H9 (cell line): ENCODE measurements around the gene THAP4. TPM values are rescaled to one million over a fixed set of nuclear protein-coding genes. Genes with fewer than 3 reads are reported as not detected.

Source experiments
- DNase-seq: peaks from one replicate; pipeline ENCODE4 v3.0.0-alpha.2; 2017
- H2AFZ ChIP-seq: one replicate; pipeline ENCODE4 v1.6.1; 2013; ENCODE audit warnings: mild to moderate bottlenecking, low read length, control low read depth, moderate library complexity
- H2AK5ac ChIP-seq: 2 replicates; pipeline ENCODE4 v1.6.1; 2013; ENCODE audit warnings: low read length, control low read depth, mixed read lengths; ENCODE audit not compliant: insufficient read length
- H2BK120ac ChIP-seq: one replicate; pipeline ENCODE4 v1.6.1; 2013; ENCODE audit warnings: low read depth, mild to moderate bottlenecking, low read length, control low read depth, inconsistent platforms; ENCODE audit not compliant: poor library complexity, severe bottlenecking
- H2BK12ac ChIP-seq: 2 replicates; pipeline ENCODE4 v1.6.1; 2013; ENCODE audit warnings: low read length, control low read depth, mixed read lengths, low read depth; ENCODE audit not compliant: insufficient read length
- H2BK15ac ChIP-seq: 2 replicates; pipeline ENCODE4 v1.6.1; 2013; ENCODE audit warnings: low read depth, low read length, control low read depth
- H2BK20ac ChIP-seq: one replicate; pipeline ENCODE4 v1.6.1; 2013; ENCODE audit warnings: low read depth, mild to moderate bottlenecking, low read length, control low read depth, inconsistent platforms; ENCODE audit not compliant: poor library complexity, severe bottlenecking
- H2BK5ac ChIP-seq: 2 replicates; pipeline ENCODE4 v1.6.1; 2013; ENCODE audit warnings: low read length, control low read depth, mixed read lengths; ENCODE audit not compliant: insufficient read length
- H3K14ac ChIP-seq: 2 replicates; pipeline ENCODE4 v1.6.1; 2013; ENCODE audit warnings: low read length, control low read depth; ENCODE audit not compliant: insufficient read depth
- H3K18ac ChIP-seq: 2 replicates; pipeline ENCODE4 v1.6.1; 2013; ENCODE audit warnings: low read depth, mild to moderate bottlenecking, mixed read lengths, low read length, control low read depth; ENCODE audit not compliant: insufficient read length
- H3K23ac ChIP-seq: 2 replicates; pipeline ENCODE4 v1.6.1; 2013; ENCODE audit warnings: low read length, control low read depth, mixed read lengths, low read depth; ENCODE audit not compliant: insufficient read length
- H3K23me2 ChIP-seq: 2 replicates; pipeline ENCODE4 v1.6.1; 2013; ENCODE audit warnings: low read depth, mild to moderate bottlenecking, mixed read lengths, low read length, control low read depth; ENCODE audit not compliant: insufficient read length, poor library complexity, severe bottlenecking
- H3K27ac ChIP-seq: 2 replicates; pipeline ENCODE4 v1.5.1; 2013; ENCODE audit warnings: low read length, control low read depth, mixed read lengths, low read depth; ENCODE audit not compliant: insufficient read length
- H3K27me3 ChIP-seq: 2 replicates; pipeline ENCODE4 v1.6.1; 2013; ENCODE audit warnings: low read length, control low read depth, inconsistent platforms; ENCODE audit not compliant: insufficient read depth
- H3K4ac ChIP-seq: 2 replicates; pipeline ENCODE4 v1.6.1; 2013; ENCODE audit warnings: low read depth, mild to moderate bottlenecking, control low read depth, inconsistent platforms, low read length, moderate library complexity
- H3K4me1 ChIP-seq: 2 replicates; pipeline ENCODE4 v1.6.1; 2013; ENCODE audit warnings: low read length, control low read depth, inconsistent platforms; ENCODE audit not compliant: insufficient read depth
- H3K4me2 ChIP-seq: 2 replicates; pipeline ENCODE4 v1.6.1; 2013; ENCODE audit warnings: low read length, control low read depth, mixed read lengths; ENCODE audit not compliant: insufficient read length, insufficient read depth
- H3K56ac ChIP-seq: 2 replicates; pipeline ENCODE4 v1.6.1; 2013; ENCODE audit warnings: low read depth, mild to moderate bottlenecking, mixed read lengths, low read length, control low read depth; ENCODE audit not compliant: insufficient read length
- H3K79me1 ChIP-seq: 2 replicates; pipeline ENCODE4 v1.6.1; 2013; ENCODE audit warnings: low read depth, mild to moderate bottlenecking, moderate library complexity, low read length, control low read depth, inconsistent platforms; ENCODE audit not compliant: insufficient read depth, poor library complexity, severe bottlenecking
- H3K79me2 ChIP-seq: 2 replicates; pipeline ENCODE4 v1.6.1; 2013; ENCODE audit warnings: low read length, control low read depth, inconsistent platforms; ENCODE audit not compliant: insufficient read depth
- H3K9ac ChIP-seq: 2 replicates; pipeline ENCODE4 v1.6.1; 2013; ENCODE audit warnings: low read length, control low read depth, mixed read lengths; ENCODE audit not compliant: insufficient read length; ENCODE audit errors: extremely low read depth
- H3K9me3 ChIP-seq: one replicate; pipeline ENCODE4 v1.6.1; 2013; ENCODE audit warnings: low read depth, low read length, inconsistent platforms; ENCODE audit not compliant: control insufficient read depth
- H3T11ph ChIP-seq: one replicate; pipeline ENCODE4 v1.6.1; 2013; ENCODE audit warnings: mild to moderate bottlenecking, low read length, control low read depth, inconsistent platforms
- H4K20me1 ChIP-seq: one replicate; pipeline ENCODE4 v1.6.1; 2013; ENCODE audit not compliant: control insufficient read depth, insufficient read length, insufficient read depth
- H4K5ac ChIP-seq: 2 replicates; pipeline ENCODE4 v1.6.1; 2013; ENCODE audit warnings: low read depth, mild to moderate bottlenecking, mixed read lengths, low read length, control low read depth; ENCODE audit not compliant: insufficient read length
- H4K8ac ChIP-seq: replicated peaks from 2 replicates; pipeline ENCODE4 v1.6.1; 2013; ENCODE audit warnings: low read length, control low read depth, mixed read lengths, low read depth; ENCODE audit not compliant: insufficient read length
- H4K91ac ChIP-seq: 2 replicates; pipeline ENCODE4 v1.6.1; 2013; ENCODE audit warnings: low read depth, mild to moderate bottlenecking, moderate library complexity, mixed read lengths, low read length, control low read depth; ENCODE audit not compliant: insufficient read length
- H3K27ac Mint-ChIP-seq, 3 experiments: 2 replicates in 2 of 3; 3 replicates in 1 of 3; pipeline ENCODE4 v1.8.0; 2020 to 2021; ENCODE audit warnings: mixed read lengths in 3 of 3, mild to moderate bottlenecking in 1 of 3, moderate library complexity in 1 of 3
- H3K27me3 Mint-ChIP-seq: 2 replicates; pipeline ENCODE4 v1.8.0; 2021; ENCODE audit warnings: low read depth, mild to moderate bottlenecking, moderate library complexity, mixed read lengths
- H3K36me3 Mint-ChIP-seq, 3 experiments: 2 replicates in 2 of 3; 3 replicates in 1 of 3; pipeline ENCODE4 v1.8.0; 2020 to 2021; ENCODE audit warnings: low read depth in 3 of 3, mixed read lengths in 3 of 3; ENCODE audit not compliant: insufficient read depth in 1 of 3
- H3K4me1 Mint-ChIP-seq, 2 experiments: 2 replicates each; pipeline ENCODE4 v1.8.0; 2020; ENCODE audit warnings: mixed read lengths in 2 of 2
- H3K4me3 Mint-ChIP-seq, 2 experiments: 2 replicates in 1 of 2; 3 replicates in 1 of 2; pipeline ENCODE4 v1.8.0; 2020 to 2021; ENCODE audit warnings: mild to moderate bottlenecking in 2 of 2, mixed read lengths in 2 of 2, moderate library complexity in 1 of 2
- H3K9me3 Mint-ChIP-seq, 2 experiments: 2 replicates in 1 of 2; 3 replicates in 1 of 2; pipeline ENCODE4 v1.8.0; 2020; ENCODE audit warnings: mild to moderate bottlenecking in 2 of 2, mixed read lengths in 2 of 2, moderate library complexity in 1 of 2
- WGBS: extraction: QIAGEN DNeasy Blood & Tissue Kit; methylation state at CpG from one replicate; pipeline ENCODE4 v1.1.7; 2013; ENCODE audit warnings: missing lambda C conversion rate, low lambda C conversion rate, mixed read lengths; ENCODE audit not compliant: insufficient read length; ENCODE audit errors: extremely low coverage; 5-methylcytosine and 5-hydroxymethylcytosine counted together
- total RNA-seq: library from RNA; stranded (reverse); gene quantifications from 2 replicates; pipeline ENCODE4 v1.2.1, GENCODE V29; 2021
- TF ChIP-seq, protein P1 (sequence below): fragments of 200-600 bp; sonication (generic); conservative IDR thresholded peaks from 3 replicates; pipeline ENCODE4 v1.8.0; 2021; ENCODE audit warnings: antibody characterized with exemption, mild to moderate bottlenecking

THAP4 gene
- total RNA-seq, 1 experiment from 2014 or later = 70.6 TPM

DNA sequence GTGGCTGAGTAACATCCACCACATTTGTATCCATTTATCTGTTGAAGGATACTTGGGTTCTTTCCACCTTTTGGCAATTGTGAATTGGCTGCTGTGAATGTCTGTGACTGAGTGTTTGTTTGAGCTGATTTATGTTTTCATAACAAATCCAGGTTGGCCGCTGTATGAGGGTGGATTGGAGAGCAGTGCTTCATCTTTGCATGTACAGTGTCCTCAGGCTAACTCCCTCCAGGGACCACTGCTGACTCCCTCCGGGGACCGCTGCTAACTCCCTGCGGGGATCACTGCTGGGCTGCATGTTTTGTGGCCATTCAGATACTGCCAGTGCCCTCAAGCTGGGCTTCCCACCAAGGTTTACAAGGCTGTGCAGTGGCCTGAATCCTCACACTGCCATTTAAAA, 68.2 kb downstream of the THAP4 start:
- no peak overlapping the region for H2BK20ac ChIP-seq
- H2BK5ac ChIP-seq = no peak overlapping the region
- no peak overlapping the region for H3K23ac ChIP-seq
- H2AK5ac ChIP-seq = no peak overlapping the region
- H3K9ac ChIP-seq = no peak overlapping the region
- no peak overlapping the region for H2BK120ac ChIP-seq
- H3K27me3 ChIP-seq = no peaks in the 10 kb centered on the region
- no peak overlapping the region for H3K4ac ChIP-seq
- TF ChIP-seq, protein P1, sequence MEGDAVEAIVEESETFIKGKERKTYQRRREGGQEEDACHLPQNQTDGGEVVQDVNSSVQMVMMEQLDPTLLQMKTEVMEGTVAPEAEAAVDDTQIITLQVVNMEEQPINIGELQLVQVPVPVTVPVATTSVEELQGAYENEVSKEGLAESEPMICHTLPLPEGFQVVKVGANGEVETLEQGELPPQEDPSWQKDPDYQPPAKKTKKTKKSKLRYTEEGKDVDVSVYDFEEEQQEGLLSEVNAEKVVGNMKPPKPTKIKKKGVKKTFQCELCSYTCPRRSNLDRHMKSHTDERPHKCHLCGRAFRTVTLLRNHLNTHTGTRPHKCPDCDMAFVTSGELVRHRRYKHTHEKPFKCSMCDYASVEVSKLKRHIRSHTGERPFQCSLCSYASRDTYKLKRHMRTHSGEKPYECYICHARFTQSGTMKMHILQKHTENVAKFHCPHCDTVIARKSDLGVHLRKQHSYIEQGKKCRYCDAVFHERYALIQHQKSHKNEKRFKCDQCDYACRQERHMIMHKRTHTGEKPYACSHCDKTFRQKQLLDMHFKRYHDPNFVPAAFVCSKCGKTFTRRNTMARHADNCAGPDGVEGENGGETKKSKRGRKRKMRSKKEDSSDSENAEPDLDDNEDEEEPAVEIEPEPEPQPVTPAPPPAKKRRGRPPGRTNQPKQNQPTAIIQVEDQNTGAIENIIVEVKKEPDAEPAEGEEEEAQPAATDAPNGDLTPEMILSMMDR = no peak
- no peaks in the 10 kb centered on the region for H3K4me1 ChIP-seq
- Mint-ChIP-seq H3K27ac (no peak overlapping the region; a peak in 1 of 7 replicates), H3K4me1 (peaks cover 0 to 20% of the 10 kb centered on the region in 2 experiments; a peak in 3 of 4 replicates), H3K4me3 (no peak overlapping the region), H3K9me3 (no peaks in the 10 kb centered on the region), H3K36me3 (peaks cover 5 to 16% (median 11%) of the 10 kb centered on the region in 3 experiments), H3K27me3 (no peaks in the 10 kb centered on the region)
- no peaks in the 10 kb centered on the region for H3K23me2 ChIP-seq
- H3K79me1 ChIP-seq = peaks cover 2% of the 10 kb centered on the region
- H4K20me1 ChIP-seq = no peaks in the 10 kb centered on the region
- no peak overlapping the region for H4K8ac ChIP-seq
- H3T11ph ChIP-seq = no peak overlapping the region
- H3K56ac ChIP-seq = no peak overlapping the region
- no peak overlapping the region for H4K91ac ChIP-seq
- peak; percentile 19 for DNase-seq
- no peak overlapping the region for H2AFZ ChIP-seq
- H3K18ac ChIP-seq = no peak overlapping the region
- no peaks in the 10 kb centered on the region for H3K79me2 ChIP-seq
- H2BK15ac ChIP-seq = no peak overlapping the region
- no peak overlapping the region for H3K14ac ChIP-seq
- no peak overlapping the region for H3K4me2 ChIP-seq
- H2BK12ac ChIP-seq = no peak overlapping the region
- WGBS = no CpG with 5 or more reads among the region's 4 CpGs
- no peak overlapping the region for H3K27ac ChIP-seq
- H3K9me3 ChIP-seq = no peaks in the 10 kb centered on the region
- H4K5ac ChIP-seq = no peak overlapping the region
